Measurements from ENCODE around the gene SLC16A3.

The SLC16A3 gene

GRCh38 chr17:82236142-82236971 lies 7.5 kb downstream of the SLC16A3 start:
- no peak for DNase-seq (ENCODE audit: low spot score)

GRCh38 chr17:82237083-82237745 lies 8.4 kb downstream of the SLC16A3 start:
- DNase-seq (ENCODE audit: low spot score), result no peak

GRCh38 chr17:82237746-82238471 lies 9.1 kb downstream of the SLC16A3 start:
- no peak for DNase-seq (ENCODE audit: low spot score)

GRCh38 chr17:82238472-82239201 lies 9.8 kb downstream of the SLC16A3 start:
- DNase-seq (ENCODE audit: low spot score), result no peak

- DNase-seq (ENCODE audit: low spot score), result no peak
Measured at GRCh38 chr17:82239401-82239925, 10.6 kb downstream of the SLC16A3 start.

- DNase-seq (ENCODE audit: low spot score), result no peak
Measured at GRCh38 chr17:82239926-82240505, 11.2 kb downstream of the SLC16A3 start.

- no peak for DNase-seq (ENCODE audit: low spot score)
Measured at GRCh38 chr17:82240506-82241182, 11.8 kb downstream of the SLC16A3 start.

- no peak for DNase-seq (ENCODE audit: low spot score)
Measured at GRCh38 chr17:82241183-82241925, 12.5 kb downstream of the SLC16A3 start.

GRCh38 chr17:82241926-82242697 lies 13.3 kb downstream of the SLC16A3 start:
- DNase-seq (ENCODE audit: low spot score), result no peak

- no peak for DNase-seq (ENCODE audit: low spot score)
Measured at GRCh38 chr17:82242698-82242976, 13.8 kb downstream of the SLC16A3 start.

- DNase-seq (ENCODE audit: low spot score), result no peak
Measured at GRCh38 chr17:82242977-82243647, 14.3 kb downstream of the SLC16A3 start.

GRCh38 chr17:82243648-82244412 lies 15.0 kb downstream of the SLC16A3 start:
- no peak for DNase-seq (ENCODE audit: low spot score)

GRCh38 chr17:82244413-82245133 lies 15.7 kb downstream of the SLC16A3 start:
- DNase-seq (ENCODE audit: low spot score), result no peak

- DNase-seq (ENCODE audit: low spot score), result no peak
Measured at GRCh38 chr17:82245134-82246039, 16.5 kb downstream of the SLC16A3 start.

- DNase-seq (ENCODE audit: low spot score), result no peak
Measured at GRCh38 chr17:82246040-82246364, 17.2 kb downstream of the SLC16A3 start.

- no peak for DNase-seq (ENCODE audit: low spot score)
Measured at GRCh38 chr17:82246365-82247181, 17.7 kb downstream of the SLC16A3 start.
